Measurements from ENCODE around the gene RAD51B. TPM values are rescaled to one million over a fixed set of nuclear protein-coding genes. Genes with fewer than 3 reads are reported as not detected.
A peak's percentile ranks its signal among the peaks of the same experiment; 100 is the strongest.

RAD51B gene
- polyA plus RNA-seq, 1 donor (not counting 4 experiments of a cell fraction or from before 2014, with no cell fraction given): 13.3 TPM

DNA sequence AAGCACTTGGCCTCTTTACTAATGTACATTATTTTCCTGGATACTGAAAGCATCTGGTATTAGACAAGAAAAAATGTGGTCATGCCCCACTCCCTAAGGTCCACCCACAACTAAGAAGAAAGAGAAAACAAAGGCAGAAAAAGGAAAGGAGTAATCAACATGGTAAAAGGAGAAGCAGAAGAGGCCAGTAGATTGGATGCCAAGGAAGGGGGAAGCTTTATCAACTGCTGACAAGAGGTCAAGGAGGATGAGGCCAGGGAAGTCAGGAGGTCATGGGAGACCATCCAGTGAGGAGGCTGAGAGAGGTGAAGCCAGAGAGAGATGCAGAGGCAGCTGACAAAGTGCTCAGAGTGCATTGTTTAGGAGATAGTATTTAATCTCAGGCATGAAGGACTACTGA lies 589.8 kb downstream of the RAD51B start:
- H3K4me1 ChIP-seq (ENCODE audit: control insufficient read depth, extremely low read depth, insufficient read depth, low read length): peaks cover 34% of the 10 kb centered on the region
- H3K36me3 ChIP-seq (ENCODE audit: control insufficient read depth in 2 of 2, extremely low read depth in 1 of 2, insufficient read depth in 2 of 2, low read length in 2 of 2): no peaks in the 10 kb centered on the region
- H3K9ac ChIP-seq (ENCODE audit: control insufficient read depth, extremely low read depth, insufficient read depth, low read length): no peak overlapping the region
- no peak overlapping the region for H3K4me2 ChIP-seq (ENCODE audit: control insufficient read depth, extremely low read depth, insufficient read depth, low read depth, low read length)
- no peaks in the 10 kb centered on the region for H3K79me2 ChIP-seq (ENCODE audit: control insufficient read depth, insufficient read depth, low read length)
- FAIRE-seq (no peak), DNase-seq (ENCODE audit: low read depth, low spot score) (no peak)
- H3K9me3 ChIP-seq (ENCODE audit: control insufficient read depth, low read depth, low read length): no peaks in the 10 kb centered on the region
- H3K4me3 ChIP-seq (ENCODE audit: control insufficient read depth in 2 of 3, extremely low read depth in 1 of 3, insufficient read depth in 2 of 3, low read depth in 1 of 3, low read length in 3 of 3): no peak overlapping the region
- H3K27me3 ChIP-seq (ENCODE audit: control insufficient read depth, extremely low read depth, insufficient read depth, low read length): no peaks in the 10 kb centered on the region
- no peak for TF ChIP-seq EZH2 (IDR thresholded peaks at IDR 0.05; ENCODE audit: low read length)
- no peak for TF ChIP-seq CTCF (optimal IDR thresholded peaks at IDR 0.05 in 1 of 3, IDR thresholded peaks at IDR 0.05 in 1 of 3, conservative IDR thresholded peaks at IDR 0.05 in 1 of 3; ENCODE audit: extremely low read depth in 1 of 3, insufficient read depth in 2 of 3, low read length in 3 of 3)
- no peaks in the 10 kb centered on the region for H4K20me1 ChIP-seq (ENCODE audit: control insufficient read depth, extremely low read depth, insufficient read depth, low read length)
- H3K9me1 ChIP-seq (ENCODE audit: control insufficient read depth, extremely low read depth, insufficient read depth, low read length): no peaks in the 10 kb centered on the region
- H3K27ac ChIP-seq (ENCODE audit: control insufficient read depth, insufficient read depth, low read length): no peak overlapping the region
- H2AFZ ChIP-seq (ENCODE audit: control insufficient read depth, low read length): no peak overlapping the region
- dilution Hi-C loops (cut with MboI; ENCODE audit: extremely low pct_ligation_motif_present, low sequenced_read_pairs): no loop called here

DNA sequence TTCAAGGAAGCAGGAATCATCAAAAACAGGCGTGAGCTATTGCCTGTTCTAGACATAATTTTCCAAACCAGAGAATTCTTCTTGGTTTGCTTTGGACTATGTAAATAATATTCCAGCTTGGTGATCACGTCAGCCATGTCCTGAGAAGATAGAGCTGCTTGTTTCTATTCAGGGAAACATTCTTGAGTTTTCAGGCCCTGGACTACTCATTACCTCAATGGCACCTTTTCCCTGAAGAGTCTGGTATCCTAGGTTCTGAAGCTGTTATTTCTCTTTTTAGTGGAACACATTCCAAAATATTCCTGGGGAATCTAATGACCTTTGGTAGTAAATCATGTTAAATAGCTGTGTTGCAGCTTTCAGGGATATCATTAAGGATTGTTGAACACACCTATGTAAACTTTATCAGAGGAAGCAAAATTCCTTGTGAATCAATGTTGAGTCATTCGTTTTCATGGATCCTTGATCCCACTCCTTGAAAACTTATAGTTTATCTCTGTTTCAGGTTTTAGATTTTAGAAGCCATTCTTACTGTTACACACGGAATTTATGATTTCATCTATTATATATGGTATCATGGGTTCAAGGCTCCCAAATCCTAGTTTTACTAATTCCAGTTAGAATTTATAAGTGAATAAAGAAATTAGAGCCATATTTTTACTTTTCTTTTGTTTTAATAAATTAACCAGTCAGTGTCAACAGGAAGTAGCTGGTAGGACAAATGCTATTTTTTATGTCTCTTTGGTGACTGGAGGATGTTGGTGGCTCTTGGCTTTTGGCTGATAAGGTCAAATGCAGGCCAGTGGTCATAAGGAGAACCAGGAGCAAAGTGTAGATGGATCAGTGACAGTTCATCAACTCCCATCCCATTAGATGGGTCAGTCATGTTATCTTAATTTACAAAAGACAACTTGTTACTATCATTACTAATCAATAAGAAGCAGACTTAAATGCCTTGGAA lies 593.2 kb downstream of the RAD51B start:
- H2AFZ ChIP-seq (ENCODE audit: control insufficient read depth, low read length): no peak overlapping the region
- H4K20me1 ChIP-seq (ENCODE audit: control insufficient read depth, extremely low read depth, insufficient read depth, low read length): no peaks in the 10 kb centered on the region
- H3K79me2 ChIP-seq (ENCODE audit: control insufficient read depth, insufficient read depth, low read length): no peaks in the 10 kb centered on the region
- H3K4me3 ChIP-seq (ENCODE audit: control insufficient read depth in 2 of 3, extremely low read depth in 1 of 3, insufficient read depth in 2 of 3, low read depth in 1 of 3, low read length in 3 of 3): no peak overlapping the region
- H3K9me3 ChIP-seq (ENCODE audit: control insufficient read depth, low read depth, low read length): no peaks in the 10 kb centered on the region
- H3K4me2 ChIP-seq (ENCODE audit: control insufficient read depth, extremely low read depth, insufficient read depth, low read depth, low read length): peak overlapping the region; percentile 19
- no peak for DNase-seq (ENCODE audit: low read depth, low spot score)
- H3K4me1 ChIP-seq (ENCODE audit: control insufficient read depth, extremely low read depth, insufficient read depth, low read length): peaks cover 14% of the 10 kb centered on the region
- H3K36me3 ChIP-seq (ENCODE audit: control insufficient read depth in 2 of 2, extremely low read depth in 1 of 2, insufficient read depth in 2 of 2, low read length in 2 of 2): no peaks in the 10 kb centered on the region
- H3K9me1 ChIP-seq (ENCODE audit: control insufficient read depth, extremely low read depth, insufficient read depth, low read length): no peaks in the 10 kb centered on the region
- TF ChIP-seq EZH2 (IDR thresholded peaks at IDR 0.05; ENCODE audit: low read length): no peak
- TF ChIP-seq CTCF (optimal IDR thresholded peaks at IDR 0.05 in 1 of 3, IDR thresholded peaks at IDR 0.05 in 1 of 3, conservative IDR thresholded peaks at IDR 0.05 in 1 of 3; ENCODE audit: extremely low read depth in 1 of 3, insufficient read depth in 2 of 3, low read length in 3 of 3): no peak
- peak; percentile 87 for FAIRE-seq
- H3K27ac ChIP-seq (ENCODE audit: control insufficient read depth, insufficient read depth, low read length): peak overlapping the region; percentile 16
- no peak overlapping the region for H3K9ac ChIP-seq (ENCODE audit: control insufficient read depth, extremely low read depth, insufficient read depth, low read length)
- dilution Hi-C loops (cut with MboI; ENCODE audit: extremely low pct_ligation_motif_present, low sequenced_read_pairs): no loop called here
- H3K27me3 ChIP-seq (ENCODE audit: control insufficient read depth, extremely low read depth, insufficient read depth, low read length): no peaks in the 10 kb centered on the region

All from keratinocyte (primary cell).